Neural crest cell (in vitro differentiated cells): ENCODE results near the gene ACTL10. TPM values are rescaled to one million over a fixed set of nuclear protein-coding genes. Genes with fewer than 3 reads are reported as not detected.

Experiments used
- DNase-seq: peaks from one replicate; pipeline ENCODE4 v3.0.0; 2021; ENCODE audit warnings: low read depth, mixed read lengths, low spot score
- H3K27ac Mint-ChIP-seq: one replicate; pipeline ENCODE4 v1.8.0; 2021; ENCODE audit warnings: mild to moderate bottlenecking, mixed read lengths; ENCODE audit not compliant: unreplicated experiment
- H3K27me3 Mint-ChIP-seq: 2 replicates; pipeline ENCODE4 v1.8.0; 2021; ENCODE audit warnings: low read depth, mild to moderate bottlenecking, mixed read lengths
- H3K36me3 Mint-ChIP-seq: 2 replicates; pipeline ENCODE4 v1.8.0; 2021; ENCODE audit warnings: low read depth, mild to moderate bottlenecking, mixed read lengths
- H3K4me1 Mint-ChIP-seq: 2 replicates; pipeline ENCODE4 v1.8.0; 2021; ENCODE audit warnings: mixed read lengths
- H3K4me3 Mint-ChIP-seq: one replicate; pipeline ENCODE4 v1.8.0; 2021; ENCODE audit warnings: mild to moderate bottlenecking, mixed read lengths
- H3K9me3 Mint-ChIP-seq: 2 replicates; pipeline ENCODE4 v1.8.0; 2021; ENCODE audit warnings: mixed read lengths
- CTCF ChIP-seq: fragments of 200-600 bp; sonication (generic); conservative IDR thresholded peaks from 2 replicates; pipeline ENCODE4 v1.5.0; 2021; ENCODE audit warnings: antibody characterized with exemption, mild to moderate bottlenecking
- total RNA-seq: library from RNA; stranded (reverse); gene quantifications from 2 replicates; pipeline ENCODE4 v1.2.1, GENCODE V29; 2021

ACTL10 gene
- total RNA-seq, 1 donor from 2014 or later, result 0.75 TPM

GRCh38 chr20:33677991-33678702 is 11.4 kb downstream of the ACTL10 start:
- no peaks in the 10 kb centered on the region for H3K9me3 Mint-ChIP-seq
- TF ChIP-seq CTCF, result no peak
- H3K4me1 Mint-ChIP-seq, result peaks cover 54% of the 10 kb centered on the region
- H3K27ac Mint-ChIP-seq, result no peak overlapping the region
- no peak for DNase-seq
- H3K4me3 Mint-ChIP-seq, result peak overlapping the region; percentile 79
- peaks cover 7% of the 10 kb centered on the region for H3K36me3 Mint-ChIP-seq
- H3K27me3 Mint-ChIP-seq, result peaks cover 5% of the 10 kb centered on the region

- H3K36me3 Mint-ChIP-seq, result peaks cover 7% of the 10 kb centered on the region
- H3K27ac Mint-ChIP-seq, result no peak overlapping the region
- TF ChIP-seq CTCF, result no peak
- DNase-seq, result no peak
- H3K4me3 Mint-ChIP-seq, result peak overlapping the region; percentile 20
- no peaks in the 10 kb centered on the region for H3K9me3 Mint-ChIP-seq
- peaks cover 51% of the 10 kb centered on the region for H3K4me1 Mint-ChIP-seq
- peaks cover 3% of the 10 kb centered on the region for H3K27me3 Mint-ChIP-seq
These were observed 13.2 kb downstream of the ACTL10 start for GRCh38 chr20:33679758-33680485.

GRCh38 chr20:33680686-33681085 is 13.9 kb downstream of the ACTL10 start:
- TF ChIP-seq CTCF, result no peak
- Mint-ChIP-seq H3K36me3 (peaks cover 7% of the 10 kb centered on the region), H3K9me3 (no peaks in the 10 kb centered on the region), H3K4me3 (peak overlapping the region; percentile 69), H3K4me1 (peaks cover 50% of the 10 kb centered on the region), H3K27me3 (no peaks in the 10 kb centered on the region), H3K27ac (no peak overlapping the region)
- DNase-seq, result no peak

GRCh38 chr20:33681288-33681687 is 14.5 kb downstream of the ACTL10 start:
- H3K36me3 Mint-ChIP-seq, result peaks cover 6% of the 10 kb centered on the region
- H3K27me3 Mint-ChIP-seq, result no peaks in the 10 kb centered on the region
- H3K4me1 Mint-ChIP-seq, result peaks cover 44% of the 10 kb centered on the region
- peak overlapping the region; percentile 69 for H3K4me3 Mint-ChIP-seq
- no peaks in the 10 kb centered on the region for H3K9me3 Mint-ChIP-seq
- TF ChIP-seq CTCF, result no peak
- H3K27ac Mint-ChIP-seq, result no peak overlapping the region
- no peak for DNase-seq

- peaks cover 4% of the 10 kb centered on the region for H3K36me3 Mint-ChIP-seq
- H3K4me1 Mint-ChIP-seq, result peaks cover 46% of the 10 kb centered on the region
- no peak for DNase-seq
- no peak overlapping the region for H3K27ac Mint-ChIP-seq
- H3K27me3 Mint-ChIP-seq, result no peaks in the 10 kb centered on the region
- H3K4me3 Mint-ChIP-seq, result peak overlapping the region; percentile 78
- TF ChIP-seq CTCF, result no peak
- no peaks in the 10 kb centered on the region for H3K9me3 Mint-ChIP-seq
These were observed 15.1 kb downstream of the ACTL10 start for GRCh38 chr20:33681728-33682353.
